ENCODE measurements around the gene CYP4A11.
"Not testable (repeated sequence)": the region's sequence is repeated elsewhere in the genome, so short reads cannot be mapped to it uniquely, and the experiment has no call there.

CYP4A11 gene

GRCh38 chr1:46927249-46927835 is 13.9 kb downstream of the CYP4A11 start:
- no peak for DNase-seq (ENCODE audit: low read depth in 2 of 2, low spot score in 1 of 2)

GRCh38 chr1:46910790-46911189 is 30.5 kb downstream of the CYP4A11 start:
- no peak for DNase-seq (ENCODE audit: low read depth in 2 of 2, low spot score in 1 of 2)

- no peak for DNase-seq (ENCODE audit: low read depth in 2 of 2, low spot score in 1 of 2)
Measured at GRCh38 chr1:46903481-46903880, 37.8 kb downstream of the CYP4A11 start.

GRCh38 chr1:46900401-46900800 is 40.9 kb downstream of the CYP4A11 start:
- no peak for DNase-seq (ENCODE audit: low read depth in 2 of 2, low spot score in 1 of 2)

GRCh38 chr1:46881656-46882055 is 59.6 kb downstream of the CYP4A11 start:
- not testable (repeated sequence) for DNase-seq (ENCODE audit: low read depth in 2 of 2, low spot score in 1 of 2)

All from stimulated activated CD8-positive, alpha-beta memory T cell treated with anti-CD3 and anti-CD28 coated beads, Interleukin-4, amount 100 ng/mL, for 4 hours (primary cell).